Measurements from ENCODE around the gene PDIA6.

The PDIA6 gene

GRCh38 chr2:10764096-10764785, 48.3 kb downstream of the PDIA6 start:
- no peak for DNase-seq (ENCODE audit: low read depth)

- DNase-seq (ENCODE audit: low read depth): no peak
Measured at GRCh38 chr2:10763461-10763800, 49.2 kb downstream of the PDIA6 start.

GRCh38 chr2:10762651-10763460, 49.7 kb downstream of the PDIA6 start:
- no peak for DNase-seq (ENCODE audit: low read depth)

GRCh38 chr2:10761591-10761990, 51.0 kb downstream of the PDIA6 start:
- DNase-seq (ENCODE audit: low read depth): no peak

DNA sequence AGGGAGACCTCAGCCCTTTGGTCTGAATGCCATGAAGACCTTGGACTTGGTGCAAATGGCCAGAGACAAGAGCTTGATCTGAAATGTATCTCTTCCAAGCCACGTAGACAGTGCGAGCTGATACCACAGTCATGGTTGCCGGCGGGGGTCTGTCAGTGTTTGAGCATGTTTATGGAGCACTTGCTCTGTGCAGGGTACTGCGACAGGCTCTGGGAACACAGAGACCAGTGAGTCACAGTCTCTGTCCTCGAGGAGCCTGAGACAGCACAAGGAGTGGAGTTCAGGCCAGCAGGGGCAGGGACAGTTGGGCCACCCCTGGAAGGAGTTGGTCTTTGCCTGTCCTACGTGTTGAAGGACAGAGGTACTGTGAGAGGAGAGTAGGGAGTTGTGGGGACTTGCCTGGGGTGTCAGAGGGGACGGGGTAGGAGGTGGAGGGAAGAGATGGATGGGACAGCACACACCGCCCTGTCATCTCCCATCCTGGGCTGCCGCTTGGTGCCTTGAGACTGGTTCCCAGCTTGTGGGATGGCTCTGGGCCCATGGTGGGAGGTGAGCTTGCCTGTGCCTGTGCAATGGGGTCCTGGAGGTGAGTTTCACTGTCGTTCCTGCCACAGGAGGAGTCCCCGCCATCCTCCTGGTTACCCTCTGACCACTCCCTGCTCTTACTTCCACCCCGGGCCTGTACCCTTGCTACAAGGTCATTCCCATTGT, 51.6 kb downstream of the PDIA6 start:
- DNase-seq (ENCODE audit: low read depth): no peak

GRCh38 chr2:10759151-10759714, 53.4 kb downstream of the PDIA6 start:
- DNase-seq (ENCODE audit: low read depth): no peak

DNA sequence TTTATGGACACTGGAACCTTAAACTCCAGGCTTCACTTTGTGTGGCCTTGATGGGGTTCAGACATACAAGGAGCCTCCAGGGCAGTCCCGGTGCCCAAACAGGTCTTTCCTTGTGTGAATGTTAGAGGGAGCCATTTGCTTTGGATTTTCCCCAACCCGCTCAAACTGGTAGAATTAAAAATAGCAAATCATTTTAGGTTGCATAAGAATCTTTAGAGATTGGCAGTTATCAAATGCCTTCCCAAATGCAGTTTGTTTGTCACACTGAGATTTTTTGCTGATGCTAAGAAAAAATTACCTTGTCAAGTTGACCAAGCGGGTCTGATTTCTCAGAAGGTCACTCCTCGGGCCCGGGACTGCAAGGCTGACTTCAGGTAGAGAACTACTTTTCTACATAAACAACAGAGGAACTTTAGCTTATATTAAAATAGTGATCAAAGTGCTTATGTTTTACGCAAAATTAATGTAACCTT, 54.7 kb downstream of the PDIA6 start:
- no peak for DNase-seq (ENCODE audit: low read depth)

- no peak for DNase-seq (ENCODE audit: low read depth)
Measured at GRCh38 chr2:10755621-10756020, 57.0 kb downstream of the PDIA6 start.

DNA sequence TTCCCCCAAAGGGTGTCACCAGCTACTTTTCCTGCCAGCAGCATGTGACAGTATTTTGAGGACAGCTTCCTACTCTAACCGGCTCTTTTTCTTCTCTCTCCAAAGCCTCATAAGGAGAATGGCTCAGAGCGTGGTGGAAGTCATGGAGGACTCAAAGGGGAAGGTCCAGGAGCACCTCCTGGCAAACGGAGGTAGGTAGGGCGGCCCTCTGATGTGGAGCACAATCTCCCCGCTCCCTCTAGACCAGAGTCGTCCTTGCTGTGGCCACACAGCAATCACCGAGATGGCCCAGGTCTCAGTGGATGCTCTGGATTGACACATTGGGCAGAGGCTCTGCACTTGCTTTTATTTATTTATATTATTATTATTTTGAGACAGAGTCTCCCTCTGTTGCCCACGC, 58.7 kb downstream of the PDIA6 start:
- DNase-seq (ENCODE audit: low read depth): no peak

- no peak for DNase-seq (ENCODE audit: low read depth)
Measured at GRCh38 chr2:10753156-10753555, 59.4 kb downstream of the PDIA6 start.

- no peak for DNase-seq (ENCODE audit: low read depth)
Measured at GRCh38 chr2:10752236-10752635, 60.3 kb downstream of the PDIA6 start.

GRCh38 chr2:10750610-10751009, 62.0 kb downstream of the PDIA6 start:
- DNase-seq (ENCODE audit: low read depth): no peak

- no peak for DNase-seq (ENCODE audit: low read depth)
Measured at GRCh38 chr2:10742666-10743065, 69.9 kb downstream of the PDIA6 start.

DNA sequence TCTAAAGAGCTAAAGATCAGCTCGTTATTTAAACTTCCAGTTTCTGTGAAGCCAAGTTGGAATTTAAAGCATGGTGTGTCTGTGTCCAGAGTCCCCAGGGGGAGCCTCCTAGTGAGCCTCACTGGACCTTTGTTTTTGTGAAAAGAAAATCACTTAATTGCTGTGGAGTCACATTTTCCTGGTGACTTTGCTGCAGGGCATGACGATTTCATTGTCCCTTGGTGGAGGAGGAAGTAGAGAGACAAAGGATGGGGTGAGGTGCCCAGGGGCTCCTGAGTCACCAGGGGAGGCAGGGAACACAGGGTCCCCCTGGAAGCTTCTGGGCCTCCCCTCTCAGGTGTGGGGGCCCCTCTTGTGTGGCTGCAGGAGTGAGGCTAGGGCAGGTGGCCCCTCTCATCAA, 71.4 kb downstream of the PDIA6 start:
- DNase-seq (ENCODE audit: low read depth): no peak

- DNase-seq (ENCODE audit: low read depth): no peak
Measured at GRCh38 chr2:10740226-10740625, 72.4 kb downstream of the PDIA6 start.

DNA sequence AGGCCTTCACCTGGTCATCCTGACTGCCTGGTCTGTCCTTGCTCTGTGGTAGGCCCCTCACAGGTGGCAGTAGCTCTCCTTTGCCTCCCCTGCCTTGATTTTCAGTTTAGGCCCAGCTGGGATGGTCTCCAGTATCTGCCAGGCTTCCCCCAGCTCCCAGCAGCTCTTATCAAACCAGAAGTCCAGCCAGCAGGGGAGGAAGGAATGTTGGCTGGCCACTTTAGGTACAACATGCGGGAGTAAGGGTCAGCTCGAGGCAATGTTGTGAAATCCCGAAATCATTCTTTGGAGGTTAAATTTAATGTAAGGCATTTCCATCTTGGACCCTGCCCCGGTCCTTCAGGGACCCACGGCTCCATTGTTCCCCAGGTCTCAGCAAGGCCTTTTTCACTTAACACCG, 74.4 kb downstream of the PDIA6 start:
- DNase-seq (ENCODE audit: low read depth): no peak

GRCh38 chr2:10733980-10734379, 78.6 kb downstream of the PDIA6 start:
- no peak for DNase-seq (ENCODE audit: low read depth)

- no peak for DNase-seq (ENCODE audit: low read depth)
Measured at GRCh38 chr2:10733566-10733925, 79.0 kb downstream of the PDIA6 start.

Measured in non-pigmented ciliary epithelial cell (primary cell).